Endometrium (tissue), 2 donors: ENCODE results near the gene TAOK1.

Experiments
- FAIRE-seq: peaks from 2 replicates; lab custom pipeline; 2012; peaks lifted over from hg19 to GRCh38; lab: Jason Lieb, UNC
- donor health status: control.
- donor health status: control.

TAOK1 gene

GRCh38 chr17:29583324-29584248, 193.4 kb downstream of the TAOK1 start:
- no peak for FAIRE-seq

GRCh38 chr17:29584452-29585079, 194.4 kb downstream of the TAOK1 start:
- no peak for FAIRE-seq

- no peak for FAIRE-seq
Observed at GRCh38 chr17:29585080-29585751, 195.1 kb downstream of the TAOK1 start.

- FAIRE-seq, result no peak
Observed at GRCh38 chr17:29586676-29587469, 196.7 kb downstream of the TAOK1 start.

GRCh38 chr17:29587591-29587990, 197.4 kb downstream of the TAOK1 start:
- FAIRE-seq, result no peak

GRCh38 chr17:29588017-29588561, 197.9 kb downstream of the TAOK1 start:
- FAIRE-seq, result no peak

GRCh38 chr17:29588562-29589411, 198.6 kb downstream of the TAOK1 start:
- no peak for FAIRE-seq

GRCh38 chr17:29589524-29590410, 199.6 kb downstream of the TAOK1 start, which contains the start of gene GIT1:
Gene GIT1 (minus strand): TSS chr17:29589648. CDS start chr17:29589378, 270 bp downstream.
- FAIRE-seq, result no peak

GRCh38 chr17:29590411-29591145, 200.4 kb downstream of the TAOK1 start:
- no peak for FAIRE-seq

- no peak for FAIRE-seq
Observed at GRCh38 chr17:29591146-29591736, 201.1 kb downstream of the TAOK1 start.

- FAIRE-seq, result peak; percentile 78
Observed at GRCh38 chr17:29591737-29592608, 201.8 kb downstream of the TAOK1 start.

- FAIRE-seq, result no peak
Observed at GRCh38 chr17:29592850-29593551, 202.8 kb downstream of the TAOK1 start, which contains the start of gene ANKRD13B. Gene ANKRD13B (plus strand): TSS chr17:29593132. CDS start chr17:29593622, 490 bp downstream.

- no peak for FAIRE-seq
Observed at GRCh38 chr17:29593591-29594518, 203.7 kb downstream of the TAOK1 start.

- FAIRE-seq, result no peak
Observed at GRCh38 chr17:29594519-29595090, 204.4 kb downstream of the TAOK1 start.
